ENCODE results near the gene PMEPA1. TPM values are rescaled to one million over a fixed set of nuclear protein-coding genes. Genes with fewer than 3 reads are reported as not detected.

The PMEPA1 gene
- total RNA-seq, 2 donors from 2014 or later, result 96.5 to 245 TPM

GRCh38 chr20:57655809-57656155 lies 54.0 kb downstream of the PMEPA1 start:
- 88% methylated on average over 11 of the region's 11 CpGs for WGBS
- Histone ChIP-seq H3K27me3 (replicated peaks; ENCODE audit: insufficient read depth) (no peaks in the 10 kb centered on the region), H3K36me3 (peaks cover 13 to 25% of the 10 kb centered on the region in 2 donors), H3K27ac (peak overlapping the region; percentile 60 to 73), H3K4me3 (no peak overlapping the region), H3K4me1 (replicated peaks) (peaks cover 19% of the 10 kb centered on the region), H3K9me3 (no peaks in the 10 kb centered on the region)
- no peak for DNase-seq (ENCODE audit: low spot score)
- intact Hi-C loops (cut with DNase I), result loop anchor here (2.0 to 5.0 kb wide), 3 partner anchors 52 to 523 kb away; no protein-coding TSS in a partner anchor
- no peak for TF ChIP-seq POLR2AphosphoS5 (IDR thresholded peaks at IDR 0.05)
- no peak for TF ChIP-seq POLR2A (IDR thresholded peaks at IDR 0.05)
- no peak for TF ChIP-seq CTCF (IDR thresholded peaks at IDR 0.05)

DNA sequence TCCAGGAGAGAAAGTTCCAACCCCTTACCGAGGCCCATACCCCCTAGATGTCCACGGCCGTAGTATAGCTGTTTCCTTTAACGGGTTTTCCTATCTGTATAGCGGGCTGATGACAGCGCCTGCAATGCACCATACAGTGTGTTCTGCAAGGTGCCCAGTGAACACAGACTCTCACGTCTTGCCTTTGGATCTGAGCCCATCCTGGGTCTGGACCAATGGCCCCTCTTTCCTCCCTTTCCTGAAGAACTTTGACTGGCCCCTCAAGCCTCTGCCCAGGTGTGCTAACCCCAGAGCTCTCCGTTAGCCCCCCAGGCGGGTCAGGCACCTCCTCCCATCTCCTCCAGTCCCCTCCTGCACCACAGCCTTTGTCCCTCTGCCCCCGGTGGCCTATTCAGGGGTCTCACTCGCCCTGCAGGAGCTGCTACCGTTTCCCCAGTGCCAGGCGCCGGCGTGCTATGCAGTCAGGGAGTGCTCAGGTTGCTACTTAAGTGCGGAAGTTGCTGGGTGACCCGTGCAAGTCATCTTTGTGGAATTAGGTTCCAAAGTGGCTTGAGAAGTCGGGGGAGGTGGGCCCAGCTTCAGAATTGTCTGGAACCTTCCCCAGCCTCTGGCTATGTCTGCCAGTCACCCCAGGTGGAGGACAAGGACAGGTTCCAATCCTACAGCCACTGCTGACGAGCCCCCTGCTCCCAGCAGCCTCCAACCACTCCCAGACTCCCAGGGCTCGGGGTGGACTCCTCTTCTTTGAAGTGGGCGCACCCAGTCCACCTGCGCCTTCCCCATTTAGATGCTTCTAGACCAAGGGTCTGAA lies 54.6 kb downstream of the PMEPA1 start:
- Histone ChIP-seq H3K4me1 (replicated peaks) (peaks cover 17% of the 10 kb centered on the region), H3K9me3 (no peaks in the 10 kb centered on the region), H3K4me3 (no peak overlapping the region), H3K36me3 (peaks cover 13 to 25% of the 10 kb centered on the region in 2 donors), H3K27me3 (replicated peaks; ENCODE audit: insufficient read depth) (no peaks in the 10 kb centered on the region), H3K27ac (peak overlapping the region; percentile 60 to 73)
- peak; percentile 7 for DNase-seq (ENCODE audit: low spot score)
- TF ChIP-seq POLR2AphosphoS5 (IDR thresholded peaks at IDR 0.05), result no peak
- TF ChIP-seq CTCF (IDR thresholded peaks at IDR 0.05), result no peak
- no peak for TF ChIP-seq POLR2A (IDR thresholded peaks at IDR 0.05)
- 87% methylated on average over 22 of the region's 22 CpGs for WGBS
- intact Hi-C loops (cut with DNase I), result loop anchor here (2.0 to 5.0 kb wide), 4 partner anchors 52 to 524 kb away; no protein-coding TSS in a partner anchor

GRCh38 chr20:57654363-57654997 lies 55.3 kb downstream of the PMEPA1 start:
- H3K36me3 ChIP-seq, result peaks cover 13 to 25% of the 10 kb centered on the region in 2 donors
- intact Hi-C loops (cut with DNase I), result loop anchor here (2.0 to 5.0 kb wide), 3 partner anchors 57 to 524 kb away; no protein-coding TSS in a partner anchor
- 43% methylated on average over 12 of the region's 12 CpGs for WGBS

DNA sequence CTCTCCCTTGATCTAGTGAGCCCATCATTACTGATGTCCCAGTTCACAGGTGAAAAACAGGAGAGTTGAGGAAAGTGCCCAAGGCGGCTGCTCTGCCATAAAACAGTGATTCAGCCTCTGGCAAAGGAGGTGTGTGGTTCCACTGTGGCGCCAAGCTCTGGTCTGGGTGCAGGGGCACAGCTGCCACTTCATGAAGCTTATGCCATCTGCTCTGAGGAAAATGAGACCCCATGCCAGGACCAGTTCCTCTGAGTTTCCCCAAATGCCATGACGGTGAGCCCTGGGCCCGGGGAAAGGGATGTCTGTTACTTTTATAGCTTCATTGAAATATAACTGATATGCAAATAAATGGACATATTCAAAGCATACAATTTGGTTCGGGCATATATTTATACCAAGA lies 55.9 kb downstream of the PMEPA1 start:
- WGBS, result 52% methylated on average over 5 of the region's 5 CpGs

More at GRCh38 chr20:57654363-57654997, 55.3 kb downstream of the PMEPA1 start:
- Histone ChIP-seq H3K27ac (peak overlapping the region; percentile 26 to 73), H3K9me3 (no peaks in the 10 kb centered on the region), H3K4me1 (replicated peaks) (peaks cover 12% of the 10 kb centered on the region), H3K4me3 (no peak overlapping the region), H3K27me3 (replicated peaks; ENCODE audit: insufficient read depth) (no peaks in the 10 kb centered on the region)
- peak; percentile 55 for DNase-seq (ENCODE audit: low spot score)
- no peak for TF ChIP-seq POLR2A (IDR thresholded peaks at IDR 0.05)
- TF ChIP-seq CTCF (IDR thresholded peaks at IDR 0.05), result peak; percentile 77 to 92 (median 90)

More for the DNA sequence above, 55.9 kb downstream of the PMEPA1 start:
- H3K4me1 ChIP-seq (replicated peaks), result peaks cover 8% of the 10 kb centered on the region
- H3K4me3 ChIP-seq, result no peak overlapping the region
- no peak for TF ChIP-seq CTCF (IDR thresholded peaks at IDR 0.05)
- no peak for TF ChIP-seq POLR2A (IDR thresholded peaks at IDR 0.05)
- no peak for TF ChIP-seq POLR2AphosphoS5 (IDR thresholded peaks at IDR 0.05)
- H3K27ac ChIP-seq, result peak overlapping the region in 1 of 2 donors; percentile 73
- DNase-seq (ENCODE audit: low spot score), result peak; percentile 6
- H3K9me3 ChIP-seq, result no peaks in the 10 kb centered on the region
- H3K36me3 ChIP-seq, result peaks cover 13 to 22% of the 10 kb centered on the region in 2 donors
- no peaks in the 10 kb centered on the region for H3K27me3 ChIP-seq (replicated peaks; ENCODE audit: insufficient read depth)
- intact Hi-C loops (cut with DNase I), result loop anchor here (2.0 to 5.0 kb wide), 3 partner anchors 57 to 525 kb away; no protein-coding TSS in a partner anchor
